ENCODE measurements around the gene ST7L.

GRCh38 chr1:112651205-112651604 lies 32.3 kb upstream of the ST7L start:
- TF ChIP-seq CTCF (IDR thresholded peaks at IDR 0.05) = no peak
- no peak for TF ChIP-seq POLR2A (IDR thresholded peaks at IDR 0.05)
